BLaER1 (cell line): ENCODE data around the gene ARHGAP26.

Experiments
- H3K27ac ChIP-seq: shearing (Covaris generic); formaldehyde crosslinking; 2 replicates; pipeline ENCODE4 v1.8.1; 2022
- H3K27me3 ChIP-seq: shearing (Covaris generic); formaldehyde crosslinking; 2 replicates; pipeline ENCODE4 v1.8.1; 2022
- H3K36me3 ChIP-seq: shearing (Covaris generic); formaldehyde crosslinking; 2 replicates; pipeline ENCODE4 v1.8.1; 2022
- H3K4me1 ChIP-seq: shearing (Covaris generic); formaldehyde crosslinking; 2 replicates; pipeline ENCODE4 v1.8.1; 2022
- H3K4me2 ChIP-seq: shearing (Covaris generic); formaldehyde crosslinking; 2 replicates; pipeline ENCODE4 v1.8.1; 2022
- H3K4me3 ChIP-seq: shearing (Covaris generic); formaldehyde crosslinking; 2 replicates; pipeline ENCODE4 v1.8.1; 2022
- H3K9ac ChIP-seq: shearing (Covaris generic); formaldehyde crosslinking; 2 replicates; pipeline ENCODE4 v1.8.1; 2022
- H3K9me3 ChIP-seq: shearing (Covaris generic); formaldehyde crosslinking; 2 replicates; pipeline ENCODE4 v1.8.1; 2022
- H4K20me1 ChIP-seq: shearing (Covaris generic); formaldehyde crosslinking; 2 replicates; pipeline ENCODE4 v1.8.1; 2022
- Cebpa-rat ChIP-seq: shearing (Covaris generic); IDR thresholded peaks from 2 replicates; pipeline ENCODE4 v1.8.1; 2022

The ARHGAP26 gene

DNA sequence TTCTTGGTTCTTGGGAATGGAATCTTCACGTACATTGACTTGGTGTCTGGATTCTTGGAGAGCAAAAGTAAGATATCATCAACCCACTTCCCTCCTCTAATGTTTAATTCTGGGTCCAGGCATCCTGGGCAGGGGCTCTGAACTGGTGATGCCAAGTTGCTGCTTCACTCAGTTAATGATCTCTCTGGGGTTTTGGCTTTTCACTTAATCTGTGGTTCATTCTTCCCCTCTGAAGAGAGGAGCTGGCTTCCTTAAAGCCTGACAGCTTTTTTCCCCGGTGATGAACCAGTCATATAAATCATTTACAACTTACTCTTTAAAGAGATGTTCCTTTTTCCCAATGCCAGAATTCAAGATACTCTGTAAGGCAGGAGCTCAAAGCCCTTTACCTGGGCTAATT lies 65.9 kb downstream of the ARHGAP26 start:
- H3K4me1 ChIP-seq = no peaks in the 10 kb centered on the region
- no peak for TF ChIP-seq Cebpa-rat
- no peaks in the 10 kb centered on the region for H3K27me3 ChIP-seq
- no peak overlapping the region for H3K4me3 ChIP-seq
- no peaks in the 10 kb centered on the region for H3K36me3 ChIP-seq
- 0 out of 2 replicates have a peak, but pooled peaks cover under 1% of the 10 kb centered on the region for H4K20me1 ChIP-seq
- H3K9me3 ChIP-seq = no peaks in the 10 kb centered on the region
- H3K27ac ChIP-seq = no peak overlapping the region
- no peak overlapping the region for H3K9ac ChIP-seq
- no peak overlapping the region for H3K4me2 ChIP-seq

- Histone ChIP-seq H4K20me1 (no peaks in the 10 kb centered on the region), H3K27me3 (no peaks in the 10 kb centered on the region), H3K27ac (no peak overlapping the region), H3K4me2 (no peak overlapping the region), H3K9me3 (no peaks in the 10 kb centered on the region), H3K9ac (no peak overlapping the region), H3K36me3 (no peaks in the 10 kb centered on the region), H3K4me1 (no peaks in the 10 kb centered on the region), H3K4me3 (no peak overlapping the region)
- TF ChIP-seq Cebpa-rat = no peak
Measured at GRCh38 chr5:142837081-142837725, 67.0 kb downstream of the ARHGAP26 start.

DNA sequence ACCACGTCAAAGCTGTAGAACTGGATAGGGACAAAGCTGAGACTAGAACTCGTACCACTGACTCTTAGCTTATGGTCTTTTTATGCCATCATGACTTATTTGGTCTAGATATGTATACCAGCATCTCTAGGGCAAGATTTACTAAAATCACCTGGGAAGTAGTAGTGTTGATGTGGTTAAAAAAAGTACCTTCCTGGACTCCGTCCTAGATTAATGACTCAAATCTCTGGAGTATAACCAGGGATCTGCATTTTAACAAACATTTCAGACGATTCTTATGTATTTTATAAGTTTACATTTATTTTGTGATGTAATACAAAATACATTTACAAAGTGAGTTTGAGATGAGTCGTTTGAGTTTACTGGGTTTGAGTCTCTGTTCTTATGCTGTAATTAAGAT lies 68.7 kb downstream of the ARHGAP26 start:
- H3K4me3 ChIP-seq = no peak overlapping the region
- no peaks in the 10 kb centered on the region for H3K4me1 ChIP-seq
- H3K27me3 ChIP-seq = no peaks in the 10 kb centered on the region
- H4K20me1 ChIP-seq = no peaks in the 10 kb centered on the region
- H3K36me3 ChIP-seq = no peaks in the 10 kb centered on the region
- H3K9ac ChIP-seq = no peak overlapping the region
- no peak overlapping the region for H3K27ac ChIP-seq
- H3K9me3 ChIP-seq = no peaks in the 10 kb centered on the region
- no peak for TF ChIP-seq Cebpa-rat
- no peak overlapping the region for H3K4me2 ChIP-seq

GRCh38 chr5:142839711-142840346 lies 69.7 kb downstream of the ARHGAP26 start:
- peaks cover 7% of the 10 kb centered on the region for H3K4me1 ChIP-seq
- TF ChIP-seq Cebpa-rat = no peak
- H3K4me2 ChIP-seq = no peak overlapping the region
- H4K20me1 ChIP-seq = no peaks in the 10 kb centered on the region
- H3K27me3 ChIP-seq = no peaks in the 10 kb centered on the region
- no peaks in the 10 kb centered on the region for H3K9me3 ChIP-seq
- H3K36me3 ChIP-seq = no peaks in the 10 kb centered on the region
- no peak overlapping the region for H3K4me3 ChIP-seq
- no peak overlapping the region for H3K27ac ChIP-seq
- no peak overlapping the region for H3K9ac ChIP-seq

DNA sequence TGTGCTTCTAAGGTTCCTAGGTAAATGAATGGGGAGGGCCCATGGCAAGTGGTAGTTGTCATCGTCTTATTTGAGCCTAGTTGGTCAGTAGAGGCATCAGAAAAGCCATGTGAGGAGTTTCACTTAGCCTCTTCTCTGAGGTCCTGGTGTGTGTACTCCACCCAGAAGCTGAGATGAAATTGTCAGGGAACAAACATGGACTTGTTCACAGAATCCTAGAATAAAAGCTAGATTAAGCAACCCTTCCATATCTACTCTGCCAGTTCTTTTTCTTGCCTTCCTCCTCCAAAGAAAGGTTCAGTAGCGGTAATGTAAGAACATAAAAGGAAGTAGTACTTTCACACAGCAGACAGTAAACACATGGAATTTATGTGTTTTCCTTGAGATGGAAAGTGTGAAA lies 70.4 kb downstream of the ARHGAP26 start:
- H3K4me3 ChIP-seq = no peak overlapping the region
- no peak overlapping the region for H3K27ac ChIP-seq
- H3K4me2 ChIP-seq = no peak overlapping the region
- no peaks in the 10 kb centered on the region for H4K20me1 ChIP-seq
- no peak overlapping the region for H3K9ac ChIP-seq
- no peaks in the 10 kb centered on the region for H3K27me3 ChIP-seq
- H3K36me3 ChIP-seq = no peaks in the 10 kb centered on the region
- no peak for TF ChIP-seq Cebpa-rat
- H3K9me3 ChIP-seq = no peaks in the 10 kb centered on the region
- peaks cover 14% of the 10 kb centered on the region for H3K4me1 ChIP-seq

- Histone ChIP-seq H3K36me3 (no peaks in the 10 kb centered on the region), H3K4me1 (peaks cover 25% of the 10 kb centered on the region)
- TF ChIP-seq Cebpa-rat = no peak
Measured at GRCh38 chr5:142841511-142842265, 71.5 kb downstream of the ARHGAP26 start.

DNA sequence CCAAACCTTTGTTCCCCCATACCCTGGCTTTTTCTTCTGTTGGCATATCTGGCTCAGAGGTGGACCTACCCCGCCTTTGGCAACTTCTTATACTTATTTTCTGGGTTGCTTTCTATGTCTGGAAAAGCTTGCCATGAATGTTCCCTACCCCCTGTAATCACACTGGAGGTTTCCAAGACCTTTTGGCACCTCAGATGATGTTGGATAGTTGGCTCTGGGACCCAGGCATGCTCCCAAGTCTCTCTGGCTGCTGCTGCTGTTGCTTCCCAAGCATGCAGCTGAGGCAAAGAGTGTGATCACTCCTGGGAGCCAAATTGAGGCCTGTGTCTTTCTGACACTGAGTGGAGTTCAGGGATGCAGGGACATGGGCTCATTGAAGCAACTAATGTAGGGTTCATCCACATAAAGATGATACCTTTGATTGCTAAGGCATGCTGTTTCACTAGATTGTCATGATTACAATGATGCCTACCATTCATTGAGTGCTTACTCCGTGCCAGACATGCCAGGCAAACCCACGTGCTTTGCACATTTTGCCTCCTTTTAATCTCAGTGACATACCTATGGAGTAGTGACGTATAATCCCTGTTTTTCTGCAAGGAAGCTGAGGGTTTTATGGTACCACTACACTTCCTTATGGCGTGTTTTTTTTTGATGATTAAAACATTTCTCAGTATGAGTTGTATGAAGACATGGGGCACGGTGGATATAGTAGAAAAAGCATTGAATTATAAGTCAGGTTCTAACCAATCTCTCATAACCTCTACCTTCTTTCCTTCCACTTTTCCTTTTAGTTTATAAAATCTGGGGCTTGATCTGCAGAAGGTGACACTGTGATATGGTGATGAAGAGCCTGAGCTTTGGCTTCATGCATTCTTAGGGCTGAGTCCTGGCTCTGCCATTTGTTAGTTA lies 73.1 kb downstream of the ARHGAP26 start:
- H3K4me1 ChIP-seq = peaks cover 38% of the 10 kb centered on the region
- H3K4me2 ChIP-seq = no peak overlapping the region
- no peaks in the 10 kb centered on the region for H3K9me3 ChIP-seq
- H3K36me3 ChIP-seq = no peaks in the 10 kb centered on the region
- TF ChIP-seq Cebpa-rat = no peak
- H3K27me3 ChIP-seq = no peaks in the 10 kb centered on the region
- no peak overlapping the region for H3K4me3 ChIP-seq
- H3K9ac ChIP-seq = no peak overlapping the region
- no peak overlapping the region for H3K27ac ChIP-seq
- H4K20me1 ChIP-seq = no peaks in the 10 kb centered on the region

More at GRCh38 chr5:142841511-142842265, 71.5 kb downstream of the ARHGAP26 start:
- H3K9me3 ChIP-seq = no peaks in the 10 kb centered on the region
- H3K27ac ChIP-seq = no peak overlapping the region
- no peak overlapping the region for H3K4me3 ChIP-seq
- H3K4me2 ChIP-seq = no peak overlapping the region
- no peaks in the 10 kb centered on the region for H4K20me1 ChIP-seq
- H3K27me3 ChIP-seq = no peaks in the 10 kb centered on the region
- H3K9ac ChIP-seq = no peak overlapping the region

DNA sequence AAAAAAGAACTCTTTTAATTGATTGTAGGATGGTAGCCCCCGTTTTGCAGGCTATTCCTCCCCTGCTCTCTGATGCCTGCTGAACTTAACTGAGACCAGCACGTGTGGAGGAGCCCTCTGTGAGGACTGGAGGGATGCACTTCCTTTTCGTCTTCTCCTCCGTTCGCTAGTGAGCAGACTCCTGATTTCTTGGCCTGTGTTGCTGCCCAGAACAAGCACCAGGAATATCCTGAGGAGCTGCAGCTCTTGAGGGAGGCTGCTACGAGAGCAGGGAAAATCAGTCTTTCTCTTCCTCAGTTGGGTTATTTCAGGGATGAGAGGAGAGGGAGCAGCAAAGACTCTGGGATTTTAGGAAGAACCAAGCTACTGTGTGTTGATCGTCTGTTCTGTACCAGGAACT lies 74.7 kb downstream of the ARHGAP26 start:
- Histone ChIP-seq H3K4me2 (peak overlapping the region; percentile 87), H3K9me3 (no peaks in the 10 kb centered on the region), H3K4me1 (peaks cover 43% of the 10 kb centered on the region), H3K4me3 (no peak overlapping the region), H3K27me3 (no peaks in the 10 kb centered on the region), H3K36me3 (no peaks in the 10 kb centered on the region), H3K27ac (peak overlapping the region; percentile 81), H3K9ac (peak overlapping the region; percentile 72; the same call in 1 of the 2 replicates), H4K20me1 (no peaks in the 10 kb centered on the region)
- no peak for TF ChIP-seq Cebpa-rat

GRCh38 chr5:142845402-142845921 lies 75.3 kb downstream of the ARHGAP26 start:
- no peaks in the 10 kb centered on the region for H3K36me3 ChIP-seq
- no peaks in the 10 kb centered on the region for H4K20me1 ChIP-seq
- H3K27ac ChIP-seq = peak overlapping the region; percentile 81
- H3K4me2 ChIP-seq = peak overlapping the region; percentile 87
- peak overlapping the region; percentile 72 for H3K9ac ChIP-seq
- peaks cover 44% of the 10 kb centered on the region for H3K4me1 ChIP-seq
- no peaks in the 10 kb centered on the region for H3K27me3 ChIP-seq
- no peaks in the 10 kb centered on the region for H3K9me3 ChIP-seq
- TF ChIP-seq Cebpa-rat = no peak
- peak overlapping the region; percentile 45; the same call in 1 of the 2 replicates for H3K4me3 ChIP-seq
